Nephron (organoid): ENCODE measurements around the gene CDK4.
"Not testable (repeated sequence)": the region's sequence is repeated elsewhere in the genome, so short reads cannot be mapped to it uniquely, and the experiment has no call there.

Experiments
- H3K27ac Mint-ChIP-seq, 3 experiments: 2 replicates each; pipeline ENCODE4 v1.8.0; 2020; ENCODE audit warnings: mixed read lengths in 3 of 3, mild to moderate bottlenecking in 2 of 3, moderate library complexity in 1 of 3
- H3K27me3 Mint-ChIP-seq: 2 replicates; pipeline ENCODE4 v1.8.0; 2021; ENCODE audit warnings: low read depth, mild to moderate bottlenecking, moderate library complexity, mixed read lengths
- H3K36me3 Mint-ChIP-seq: 2 replicates; pipeline ENCODE4 v1.8.0; 2020; ENCODE audit warnings: low read depth, mixed read lengths
- H3K4me1 Mint-ChIP-seq: 2 replicates; pipeline ENCODE4 v1.8.0; 2020; ENCODE audit warnings: mixed read lengths
- H3K4me3 Mint-ChIP-seq, 3 experiments: 2 replicates each; pipeline ENCODE4 v1.8.0; 2020; ENCODE audit warnings: mild to moderate bottlenecking in 3 of 3, mixed read lengths in 3 of 3, moderate library complexity in 2 of 3
- H3K9me3 Mint-ChIP-seq: 2 replicates; pipeline ENCODE4 v1.8.0; 2020; ENCODE audit warnings: mixed read lengths
- TF ChIP-seq, protein P1 (sequence below), 3 experiments: fragments of 200-600 bp; sonication (generic); IDR thresholded peaks; one replicate each; pipeline ENCODE4 v1.5.0; 2021; ENCODE audit warnings: antibody characterized with exemption in 3 of 3; ENCODE audit not compliant: unreplicated experiment in 3 of 3

Gene CDK4

DNA sequence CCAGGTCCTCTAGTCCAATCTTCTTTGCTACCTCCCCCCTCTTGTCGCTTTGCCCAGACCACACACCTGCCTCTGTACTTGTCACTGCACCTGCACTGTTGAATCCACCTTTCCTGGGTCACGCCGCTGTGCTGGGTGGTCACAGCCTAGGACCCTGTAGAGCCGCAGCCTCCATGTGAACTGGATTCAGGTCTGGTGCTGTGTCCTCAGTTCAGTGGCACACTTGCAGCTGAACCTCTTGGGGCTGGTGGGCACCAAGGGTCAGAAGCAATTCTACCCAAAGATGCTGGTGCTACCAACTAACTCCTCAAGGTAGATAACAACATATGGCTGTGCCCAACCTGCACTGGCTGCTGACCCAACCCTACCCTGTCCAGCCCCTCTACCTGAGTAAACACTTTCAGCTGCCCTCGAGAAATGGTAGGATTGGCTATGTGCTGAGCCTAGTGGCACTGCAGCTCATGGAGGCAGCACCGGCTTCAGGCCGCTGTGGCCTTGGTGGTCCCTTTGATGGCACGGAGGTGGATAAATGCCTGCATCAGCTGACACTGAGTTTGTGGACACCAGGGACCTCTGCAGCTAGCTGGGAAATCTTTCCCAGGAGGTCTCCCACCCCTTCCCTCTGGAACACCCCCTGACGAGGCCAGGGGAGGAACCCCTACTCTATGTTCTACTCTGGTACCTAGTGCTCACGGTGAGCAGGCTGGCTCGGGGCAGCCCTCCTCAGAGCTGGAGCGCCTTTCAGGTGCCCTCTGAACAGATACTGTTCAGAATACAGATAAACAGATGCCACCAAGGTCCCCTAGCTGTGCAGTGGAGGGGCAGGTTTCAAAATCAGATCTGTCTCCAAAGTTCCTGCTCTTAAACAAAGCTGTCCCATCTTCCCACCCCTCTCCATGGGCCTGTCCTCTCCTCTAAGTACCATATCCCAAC lies 27.8 kb downstream of the CDK4 start:
- H3K4me3 Mint-ChIP-seq, result peak overlapping the region in 1 of 3 experiments; percentile 39
- H3K27me3 Mint-ChIP-seq, result peaks cover 63% of the 10 kb centered on the region
- H3K4me1 Mint-ChIP-seq, result no peaks in the 10 kb centered on the region
- TF ChIP-seq, protein P1, sequence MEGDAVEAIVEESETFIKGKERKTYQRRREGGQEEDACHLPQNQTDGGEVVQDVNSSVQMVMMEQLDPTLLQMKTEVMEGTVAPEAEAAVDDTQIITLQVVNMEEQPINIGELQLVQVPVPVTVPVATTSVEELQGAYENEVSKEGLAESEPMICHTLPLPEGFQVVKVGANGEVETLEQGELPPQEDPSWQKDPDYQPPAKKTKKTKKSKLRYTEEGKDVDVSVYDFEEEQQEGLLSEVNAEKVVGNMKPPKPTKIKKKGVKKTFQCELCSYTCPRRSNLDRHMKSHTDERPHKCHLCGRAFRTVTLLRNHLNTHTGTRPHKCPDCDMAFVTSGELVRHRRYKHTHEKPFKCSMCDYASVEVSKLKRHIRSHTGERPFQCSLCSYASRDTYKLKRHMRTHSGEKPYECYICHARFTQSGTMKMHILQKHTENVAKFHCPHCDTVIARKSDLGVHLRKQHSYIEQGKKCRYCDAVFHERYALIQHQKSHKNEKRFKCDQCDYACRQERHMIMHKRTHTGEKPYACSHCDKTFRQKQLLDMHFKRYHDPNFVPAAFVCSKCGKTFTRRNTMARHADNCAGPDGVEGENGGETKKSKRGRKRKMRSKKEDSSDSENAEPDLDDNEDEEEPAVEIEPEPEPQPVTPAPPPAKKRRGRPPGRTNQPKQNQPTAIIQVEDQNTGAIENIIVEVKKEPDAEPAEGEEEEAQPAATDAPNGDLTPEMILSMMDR (IDR thresholded peaks at IDR 0.05; ENCODE audit: unreplicated experiment in 3 of 3), result no peak
- no peaks in the 10 kb centered on the region for H3K9me3 Mint-ChIP-seq
- peaks cover 22% of the 10 kb centered on the region for H3K36me3 Mint-ChIP-seq
- H3K27ac Mint-ChIP-seq, result no peak overlapping the region

DNA sequence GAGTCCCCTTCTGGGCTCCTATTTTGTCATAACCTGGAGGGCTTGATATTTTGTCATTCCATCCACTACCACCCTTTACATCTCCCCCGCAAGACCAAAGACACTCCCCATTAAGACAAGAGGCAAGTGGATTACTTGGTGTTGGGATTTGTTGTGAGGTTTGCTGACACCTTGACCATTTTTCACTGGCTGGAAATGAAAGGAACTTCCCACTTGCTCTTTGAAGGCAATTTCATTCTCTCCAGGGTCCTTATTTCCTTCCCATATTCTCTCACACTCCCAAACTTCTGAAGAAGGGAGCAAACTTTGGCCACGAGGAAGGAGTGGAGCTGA lies 28.5 kb downstream of the CDK4 start:
- no peak overlapping the region for H3K27ac Mint-ChIP-seq
- TF ChIP-seq, protein P1 (IDR thresholded peaks at IDR 0.05; ENCODE audit: unreplicated experiment in 3 of 3), result no peak
- H3K9me3 Mint-ChIP-seq, result no peaks in the 10 kb centered on the region
- H3K36me3 Mint-ChIP-seq, result peaks cover 28% of the 10 kb centered on the region
- peaks cover 57% of the 10 kb centered on the region for H3K27me3 Mint-ChIP-seq
- no peak overlapping the region for H3K4me3 Mint-ChIP-seq
- H3K4me1 Mint-ChIP-seq, result no peaks in the 10 kb centered on the region

DNA sequence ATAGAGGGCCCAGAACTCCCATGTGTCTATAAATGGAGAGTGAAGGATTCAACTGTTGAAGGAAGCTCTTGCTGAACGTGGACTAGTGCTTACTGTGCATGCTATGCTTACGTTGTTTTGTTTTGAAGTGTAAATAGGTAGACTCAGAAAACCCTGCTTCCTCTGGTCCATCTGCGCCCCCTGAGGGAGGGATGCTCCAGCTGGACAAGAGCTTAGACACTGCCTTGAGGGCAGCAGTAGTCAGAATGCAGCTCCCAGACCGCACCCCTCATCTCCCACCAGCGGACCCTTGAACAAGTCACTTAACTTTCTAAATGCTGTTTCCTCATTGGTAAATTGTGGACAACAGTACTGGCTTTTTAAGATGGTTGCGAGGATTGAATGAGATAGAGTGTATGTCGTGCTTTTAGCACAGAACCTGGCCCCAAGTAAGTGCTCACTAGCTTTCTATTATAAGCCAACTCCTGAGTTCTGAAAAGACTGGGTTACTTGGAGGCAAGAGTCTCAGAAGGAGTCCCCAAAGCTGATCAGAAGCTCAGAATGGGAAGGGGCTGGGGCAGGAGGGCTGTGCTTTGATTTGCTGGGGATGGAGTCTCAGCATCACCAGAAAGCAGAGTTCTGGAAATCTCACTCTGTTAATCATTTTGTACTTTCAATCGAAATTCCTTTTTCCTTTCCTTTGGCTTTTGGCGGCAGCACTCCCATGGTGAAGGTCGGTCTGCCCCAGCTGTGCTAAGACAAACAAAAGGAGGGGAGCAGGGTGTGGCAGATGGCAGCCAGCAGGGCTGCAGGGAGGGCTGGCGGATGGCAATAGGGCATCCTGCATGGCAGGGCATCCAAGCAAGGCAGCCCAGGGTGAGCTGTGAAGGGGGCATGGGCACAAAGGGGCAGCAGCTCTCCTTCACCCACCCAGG lies 29.1 kb downstream of the CDK4 start:
- TF ChIP-seq, protein P1 (IDR thresholded peaks at IDR 0.05; ENCODE audit: unreplicated experiment in 3 of 3), result no peak
- H3K27ac Mint-ChIP-seq, result no peak overlapping the region
- no peaks in the 10 kb centered on the region for H3K4me1 Mint-ChIP-seq
- H3K4me3 Mint-ChIP-seq, result no peak overlapping the region
- H3K9me3 Mint-ChIP-seq, result no peaks in the 10 kb centered on the region
- H3K27me3 Mint-ChIP-seq, result peaks cover 50% of the 10 kb centered on the region
- peaks cover 29% of the 10 kb centered on the region for H3K36me3 Mint-ChIP-seq

DNA sequence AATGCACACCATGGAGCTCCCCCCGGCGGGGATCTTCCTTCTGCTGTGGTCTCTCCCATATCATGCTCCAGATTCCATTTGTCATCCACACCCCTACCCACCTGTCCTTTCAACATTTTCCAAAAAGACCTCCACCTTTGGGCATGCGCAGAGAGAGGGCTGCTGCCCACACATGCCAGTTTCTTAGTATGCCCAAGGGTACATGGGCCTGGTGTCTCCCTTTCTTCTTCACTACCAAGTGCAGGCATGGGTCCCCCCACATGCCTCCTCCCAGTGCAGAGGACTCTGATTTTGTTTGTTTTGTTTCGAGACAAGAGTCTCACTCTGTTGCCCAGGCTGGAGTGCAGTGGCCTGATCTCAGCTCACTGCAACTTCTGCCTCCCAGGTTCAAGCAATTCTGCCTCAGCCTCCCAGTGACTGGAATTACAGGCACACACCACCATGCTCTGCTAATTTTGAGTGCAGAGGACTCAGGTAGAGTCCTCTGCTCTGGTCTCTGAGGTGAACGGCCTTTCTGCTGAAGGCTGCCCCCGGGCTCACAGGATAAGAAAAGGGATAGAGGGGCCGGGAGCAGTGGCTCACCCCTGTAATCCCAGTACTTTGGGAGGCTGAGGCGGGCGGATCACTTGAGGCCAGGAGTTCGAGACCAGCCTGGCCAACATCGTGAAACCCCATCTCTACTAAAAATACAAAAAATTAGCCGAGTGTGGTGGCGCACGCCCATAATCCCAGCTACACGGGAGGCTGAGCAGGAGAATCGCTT lies 30.1 kb downstream of the CDK4 start:
- not testable (repeated sequence) for H3K27ac Mint-ChIP-seq, H3K4me3 Mint-ChIP-seq, H3K4me1 Mint-ChIP-seq, H3K9me3 Mint-ChIP-seq
- peaks cover 41% of the 10 kb centered on the region for H3K27me3 Mint-ChIP-seq
- peaks cover 31% of the 10 kb centered on the region for H3K36me3 Mint-ChIP-seq

DNA sequence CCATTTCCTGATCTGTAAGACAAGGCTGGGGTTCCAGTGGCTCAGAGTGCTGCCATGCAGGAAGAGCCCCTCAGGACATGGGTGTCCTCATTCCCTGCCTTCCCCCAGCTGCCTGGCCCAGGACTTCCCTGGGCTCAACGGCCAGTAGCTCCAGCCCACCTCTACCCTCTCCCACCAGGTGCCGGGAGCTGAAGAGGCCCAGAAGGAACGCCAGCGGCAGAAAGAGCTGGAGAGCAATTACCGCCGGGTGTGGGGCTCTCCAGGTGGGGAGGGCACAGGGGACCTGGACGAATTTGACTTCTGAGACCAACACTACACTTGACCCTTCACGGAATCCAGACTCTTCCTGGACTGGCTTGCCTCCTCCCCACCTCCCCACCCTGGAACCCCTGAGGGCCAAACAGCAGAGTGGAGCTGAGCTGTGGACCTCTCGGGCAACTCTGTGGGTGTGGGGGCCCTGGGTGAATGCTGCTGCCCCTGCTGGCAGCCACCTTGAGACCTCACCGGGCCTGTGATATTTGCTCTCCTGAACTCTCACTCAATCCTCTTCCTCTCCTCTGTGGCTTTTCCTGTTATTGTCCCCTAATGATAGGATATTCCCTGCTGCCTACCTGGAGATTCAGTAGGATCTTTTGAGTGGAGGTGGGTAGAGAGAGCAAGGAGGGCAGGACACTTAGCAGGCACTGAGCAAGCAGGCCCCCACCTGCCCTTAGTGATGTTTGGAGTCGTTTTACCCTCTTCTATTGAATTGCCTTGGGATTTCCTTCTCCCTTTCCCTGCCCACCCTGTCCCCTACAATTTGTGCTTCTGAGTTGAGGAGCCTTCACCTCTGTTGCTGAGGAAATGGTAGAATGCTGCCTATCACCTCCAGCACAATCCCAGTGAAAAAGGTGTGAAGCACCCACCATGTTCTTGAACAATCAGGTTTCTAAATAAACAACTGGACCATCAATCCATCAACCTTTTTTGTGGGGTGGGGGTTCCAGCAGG lies 31.2 kb downstream of the CDK4 start:
- Mint-ChIP-seq H3K36me3 (peaks cover 35% of the 10 kb centered on the region), H3K27ac (no peak overlapping the region)

More for the DNA sequence above, 31.2 kb downstream of the CDK4 start:
- TF ChIP-seq, protein P1 (IDR thresholded peaks at IDR 0.05; ENCODE audit: unreplicated experiment in 3 of 3), result no peak
- H3K4me1 Mint-ChIP-seq, result no peaks in the 10 kb centered on the region
- H3K27me3 Mint-ChIP-seq, result peaks cover 33% of the 10 kb centered on the region
- no peaks in the 10 kb centered on the region for H3K9me3 Mint-ChIP-seq
- no peak overlapping the region for H3K4me3 Mint-ChIP-seq
